Measurements from ENCODE around the gene TRAM2. TPM values are rescaled to one million over a fixed set of nuclear protein-coding genes. Genes with fewer than 3 reads are reported as not detected.

The TRAM2 gene, protein sequence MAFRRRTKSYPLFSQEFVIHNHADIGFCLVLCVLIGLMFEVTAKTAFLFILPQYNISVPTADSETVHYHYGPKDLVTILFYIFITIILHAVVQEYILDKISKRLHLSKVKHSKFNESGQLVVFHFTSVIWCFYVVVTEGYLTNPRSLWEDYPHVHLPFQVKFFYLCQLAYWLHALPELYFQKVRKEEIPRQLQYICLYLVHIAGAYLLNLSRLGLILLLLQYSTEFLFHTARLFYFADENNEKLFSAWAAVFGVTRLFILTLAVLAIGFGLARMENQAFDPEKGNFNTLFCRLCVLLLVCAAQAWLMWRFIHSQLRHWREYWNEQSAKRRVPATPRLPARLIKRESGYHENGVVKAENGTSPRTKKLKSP
- 21.7 to 22.1 TPM (median 21.8 TPM) in 3 replicates for total RNA-seq

DNA sequence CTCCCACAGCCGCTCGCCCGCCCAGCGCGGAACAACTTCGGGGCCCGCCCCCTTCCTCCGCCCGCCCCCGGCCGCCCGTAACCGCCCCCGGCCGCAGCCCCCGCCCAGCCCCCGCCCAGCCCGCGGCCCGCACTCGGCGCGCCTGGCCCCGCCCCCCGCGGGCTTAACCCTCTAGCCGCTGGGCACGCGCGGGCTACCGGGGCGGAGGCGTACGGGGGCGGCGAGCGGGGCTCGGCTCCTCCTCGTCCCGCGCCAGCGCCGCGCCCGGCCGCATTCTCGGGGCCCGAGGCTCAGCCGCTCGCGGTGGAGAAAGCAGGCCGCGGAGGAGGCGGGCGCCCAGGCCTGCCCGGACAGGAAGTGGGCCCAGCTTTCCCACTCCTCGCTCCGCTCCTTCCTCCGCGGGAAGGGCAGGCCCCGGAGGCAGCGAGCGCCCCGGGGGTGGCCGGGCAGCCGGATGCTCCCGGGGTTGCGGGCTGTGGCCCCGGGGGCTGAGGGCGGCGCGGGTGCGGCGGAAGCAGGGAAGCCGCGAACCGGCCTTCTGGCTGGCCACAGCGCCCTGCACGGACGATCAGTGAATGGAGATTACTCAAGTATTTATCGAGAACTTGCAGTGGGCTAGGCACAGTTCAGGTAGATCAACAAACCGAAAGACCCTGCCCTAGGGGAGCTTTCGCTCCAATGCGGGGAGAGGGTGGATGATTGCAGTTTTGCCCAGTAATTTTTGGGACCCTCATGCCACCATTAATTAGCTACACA lies at the start of gene TRAM2:
Gene TRAM2, minus strand, starts transcription at position 39 of the 756 bp plus-strand sequence. CDS start 145 bp downstream, outside the sequence.
- TF ChIP-seq, protein P1, sequence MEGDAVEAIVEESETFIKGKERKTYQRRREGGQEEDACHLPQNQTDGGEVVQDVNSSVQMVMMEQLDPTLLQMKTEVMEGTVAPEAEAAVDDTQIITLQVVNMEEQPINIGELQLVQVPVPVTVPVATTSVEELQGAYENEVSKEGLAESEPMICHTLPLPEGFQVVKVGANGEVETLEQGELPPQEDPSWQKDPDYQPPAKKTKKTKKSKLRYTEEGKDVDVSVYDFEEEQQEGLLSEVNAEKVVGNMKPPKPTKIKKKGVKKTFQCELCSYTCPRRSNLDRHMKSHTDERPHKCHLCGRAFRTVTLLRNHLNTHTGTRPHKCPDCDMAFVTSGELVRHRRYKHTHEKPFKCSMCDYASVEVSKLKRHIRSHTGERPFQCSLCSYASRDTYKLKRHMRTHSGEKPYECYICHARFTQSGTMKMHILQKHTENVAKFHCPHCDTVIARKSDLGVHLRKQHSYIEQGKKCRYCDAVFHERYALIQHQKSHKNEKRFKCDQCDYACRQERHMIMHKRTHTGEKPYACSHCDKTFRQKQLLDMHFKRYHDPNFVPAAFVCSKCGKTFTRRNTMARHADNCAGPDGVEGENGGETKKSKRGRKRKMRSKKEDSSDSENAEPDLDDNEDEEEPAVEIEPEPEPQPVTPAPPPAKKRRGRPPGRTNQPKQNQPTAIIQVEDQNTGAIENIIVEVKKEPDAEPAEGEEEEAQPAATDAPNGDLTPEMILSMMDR (IDR thresholded peaks at IDR 0.05; ENCODE audit: unreplicated experiment): no peak

DNA sequence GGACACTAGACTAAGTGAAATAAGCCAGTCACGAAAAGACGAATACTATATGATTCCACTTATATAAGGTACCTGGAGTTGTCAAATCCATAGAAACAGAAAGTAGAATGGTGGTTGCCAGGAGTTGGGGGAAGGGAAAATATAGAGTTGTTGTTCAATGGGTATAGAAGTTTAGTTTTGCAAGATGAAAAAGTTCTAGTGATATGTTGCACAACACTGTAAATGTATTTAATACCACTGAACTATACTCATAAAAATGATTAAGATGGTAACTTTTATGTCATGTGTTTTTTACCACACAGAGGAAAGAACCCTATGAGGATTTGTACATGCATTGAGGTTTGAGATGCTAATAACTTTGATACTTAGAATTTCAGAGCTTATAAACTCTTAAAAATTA lies 46.0 kb upstream of the TRAM2 start:
- Mint-ChIP-seq H3K27ac (no peak overlapping the region), H3K27me3 (ENCODE audit: low read depth) (no peaks in the 10 kb centered on the region), H3K4me3 (no peak overlapping the region), H3K36me3 (no peaks in the 10 kb centered on the region), H3K9me3 (no peaks in the 10 kb centered on the region), H3K4me1 (peaks cover 5% of the 10 kb centered on the region)
- TF ChIP-seq, protein P1 (IDR thresholded peaks at IDR 0.05; ENCODE audit: unreplicated experiment): no peak
- no peak for DNase-seq (ENCODE audit: low spot score in 2 of 2, unreplicated experiment in 2 of 2)

More for the DNA sequence above, at the start of gene TRAM2:
- Mint-ChIP-seq H3K4me1 (peaks cover 50% of the 10 kb centered on the region), H3K36me3 (peaks cover 12% of the 10 kb centered on the region), H3K27ac (peak within 1 kb of the TSS; percentile 96), H3K4me3 (peak within 1 kb of the TSS; percentile 82), H3K27me3 (ENCODE audit: low read depth) (no peaks in the 10 kb centered on the region), H3K9me3 (no peaks in the 10 kb centered on the region)
- DNase-seq (ENCODE audit: low spot score in 2 of 2, unreplicated experiment in 2 of 2): peak; percentile 88

DNA sequence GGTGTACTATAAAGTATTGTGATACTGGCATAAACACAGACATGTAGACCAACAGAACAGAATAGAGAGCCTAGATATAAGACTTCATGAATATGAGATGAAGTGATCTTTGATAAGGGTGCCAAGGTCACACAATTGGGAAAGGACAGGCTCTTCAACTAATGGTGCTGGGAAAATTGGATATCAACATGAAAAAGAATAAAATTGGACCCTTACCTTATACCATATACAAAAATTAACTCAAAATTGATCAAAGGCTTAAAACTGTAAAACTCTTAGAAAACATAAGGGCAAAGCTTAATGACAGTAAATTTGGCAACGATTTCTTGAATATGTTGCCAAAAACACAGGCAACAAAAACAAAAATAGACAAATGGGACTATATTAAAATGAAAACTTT lies 44.8 kb upstream of the TRAM2 start:
- no peak for DNase-seq (ENCODE audit: low spot score in 2 of 2, unreplicated experiment in 2 of 2)
- no peak overlapping the region for H3K4me3 Mint-ChIP-seq
- no peaks in the 10 kb centered on the region for H3K9me3 Mint-ChIP-seq
- H3K36me3 Mint-ChIP-seq: no peaks in the 10 kb centered on the region
- peaks cover 3% of the 10 kb centered on the region for H3K4me1 Mint-ChIP-seq
- TF ChIP-seq, protein P1 (IDR thresholded peaks at IDR 0.05; ENCODE audit: unreplicated experiment): no peak
- no peaks in the 10 kb centered on the region for H3K27me3 Mint-ChIP-seq (ENCODE audit: low read depth)
- H3K27ac Mint-ChIP-seq: no peak overlapping the region

DNA sequence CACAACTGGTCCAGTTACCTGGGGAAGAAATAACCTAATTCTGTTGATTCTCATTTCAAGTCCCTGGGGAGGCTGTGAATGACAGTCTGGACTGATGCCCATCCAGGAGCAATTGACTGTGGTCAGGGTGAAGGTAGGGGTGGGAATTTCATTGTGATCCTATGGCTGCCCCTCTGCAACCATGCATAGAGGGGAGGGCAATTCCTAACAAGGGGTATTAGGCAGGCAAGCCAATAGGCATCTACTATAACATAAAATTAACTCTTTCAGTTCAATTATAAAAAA lies 44.0 kb upstream of the TRAM2 start:
- TF ChIP-seq, protein P1 (IDR thresholded peaks at IDR 0.05; ENCODE audit: unreplicated experiment): no peak
- Mint-ChIP-seq H3K27me3 (ENCODE audit: low read depth) (no peaks in the 10 kb centered on the region), H3K9me3 (no peaks in the 10 kb centered on the region), H3K36me3 (no peaks in the 10 kb centered on the region), H3K27ac (no peak overlapping the region), H3K4me3 (no peak overlapping the region), H3K4me1 (no peaks in the 10 kb centered on the region)
- DNase-seq (ENCODE audit: low spot score in 2 of 2, unreplicated experiment in 2 of 2): no peak

DNA sequence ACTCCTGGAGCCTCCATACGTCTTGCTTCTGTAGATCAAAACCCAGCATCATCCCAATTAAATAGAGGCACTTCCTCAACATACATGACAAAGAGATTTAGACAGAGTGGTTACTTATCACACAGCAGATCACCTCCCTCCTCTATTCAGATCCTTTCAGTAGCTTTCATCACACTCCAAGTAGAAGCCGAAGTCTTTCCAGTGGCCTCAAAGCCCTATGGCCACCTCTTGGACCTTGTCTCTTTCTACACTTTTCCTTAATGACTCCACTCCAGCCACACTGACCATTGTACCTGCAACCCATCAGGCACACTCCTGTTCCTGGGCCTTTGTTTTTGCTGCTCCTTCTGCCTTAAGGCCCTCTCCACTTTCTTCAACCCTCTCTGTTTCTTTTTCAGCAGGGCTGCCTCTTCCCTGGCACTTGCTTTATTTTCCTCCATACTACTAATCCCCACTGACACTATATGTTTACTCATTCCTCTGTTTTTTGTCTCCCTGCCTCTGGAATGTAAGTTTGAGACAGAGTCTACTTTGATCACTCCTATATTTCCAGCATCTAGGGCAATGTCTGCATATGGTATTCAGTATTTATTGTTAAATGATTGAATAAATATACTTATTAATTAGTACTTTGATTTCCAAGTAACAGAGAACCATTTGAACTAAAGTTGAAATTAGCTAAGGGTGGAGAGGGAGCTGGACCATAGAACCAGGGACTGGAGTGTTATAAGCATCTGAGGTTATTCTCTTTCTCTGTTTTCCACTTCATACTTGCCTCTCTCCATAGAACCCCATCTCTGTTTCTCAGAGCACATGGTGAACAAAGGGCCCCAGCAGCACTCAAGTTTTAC lies 43.4 kb upstream of the TRAM2 start:
- TF ChIP-seq, protein P1 (IDR thresholded peaks at IDR 0.05; ENCODE audit: unreplicated experiment): no peak
- Mint-ChIP-seq H3K4me1 (no peaks in the 10 kb centered on the region), H3K9me3 (no peaks in the 10 kb centered on the region), H3K27ac (no peak overlapping the region), H3K36me3 (no peaks in the 10 kb centered on the region), H3K27me3 (ENCODE audit: low read depth) (no peaks in the 10 kb centered on the region), H3K4me3 (no peak overlapping the region)
- DNase-seq (ENCODE audit: low spot score in 2 of 2, unreplicated experiment in 2 of 2): no peak

Data from mesothelial cell of epicardium (in vitro differentiated cells).